ENCODE data around the gene KRT7. TPM values are rescaled to one million over a fixed set of nuclear protein-coding genes. Genes with fewer than 3 reads are reported as not detected.

Gene KRT7
- total RNA-seq, 2 experiments from 2014 or later = not detected

DNA sequence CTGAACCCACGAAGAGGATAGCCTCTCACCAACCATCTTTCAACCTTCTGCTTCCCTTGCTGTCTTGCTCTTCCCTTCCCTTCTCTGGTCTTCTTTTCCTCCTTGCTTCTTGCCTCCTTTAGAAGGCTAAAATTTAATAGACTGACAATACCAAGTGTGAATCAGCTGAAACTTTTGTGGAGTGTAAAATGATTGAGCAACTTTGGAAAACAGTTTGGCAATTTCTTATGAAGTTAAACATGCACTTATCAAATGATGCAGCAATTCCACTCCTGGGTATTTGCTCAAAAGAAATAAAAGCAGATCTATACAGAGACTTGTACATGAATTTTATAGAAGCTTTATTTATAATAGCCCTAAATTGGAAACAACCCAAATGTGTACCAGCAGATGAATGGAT is 38.1 kb downstream of the KRT7 start:
- H3K4me1 Mint-ChIP-seq (ENCODE audit: low read depth) = no peaks in the 10 kb centered on the region
- Histone ChIP-seq H3K4me3 (ENCODE audit: low read length) (no peak overlapping the region), H3K27me3 (ENCODE audit: control insufficient read depth in 1 of 2, insufficient read depth in 2 of 2, low read length in 2 of 2) (peaks cover 5 to 20% of the 10 kb centered on the region in 2 experiments), H3K36me3 (ENCODE audit: insufficient read depth, low read length) (no peaks in the 10 kb centered on the region), H3K4me1 (ENCODE audit: insufficient read depth, low read length) (no peaks in the 10 kb centered on the region), H3K9me3 (ENCODE audit: control insufficient read depth in 1 of 2, insufficient read depth in 1 of 2, low read length in 2 of 2) (no peaks in the 10 kb centered on the region), H3K27ac (ENCODE audit: low read depth in 1 of 2, low read length in 2 of 2) (no peak overlapping the region)
- TF ChIP-seq, protein P1, sequence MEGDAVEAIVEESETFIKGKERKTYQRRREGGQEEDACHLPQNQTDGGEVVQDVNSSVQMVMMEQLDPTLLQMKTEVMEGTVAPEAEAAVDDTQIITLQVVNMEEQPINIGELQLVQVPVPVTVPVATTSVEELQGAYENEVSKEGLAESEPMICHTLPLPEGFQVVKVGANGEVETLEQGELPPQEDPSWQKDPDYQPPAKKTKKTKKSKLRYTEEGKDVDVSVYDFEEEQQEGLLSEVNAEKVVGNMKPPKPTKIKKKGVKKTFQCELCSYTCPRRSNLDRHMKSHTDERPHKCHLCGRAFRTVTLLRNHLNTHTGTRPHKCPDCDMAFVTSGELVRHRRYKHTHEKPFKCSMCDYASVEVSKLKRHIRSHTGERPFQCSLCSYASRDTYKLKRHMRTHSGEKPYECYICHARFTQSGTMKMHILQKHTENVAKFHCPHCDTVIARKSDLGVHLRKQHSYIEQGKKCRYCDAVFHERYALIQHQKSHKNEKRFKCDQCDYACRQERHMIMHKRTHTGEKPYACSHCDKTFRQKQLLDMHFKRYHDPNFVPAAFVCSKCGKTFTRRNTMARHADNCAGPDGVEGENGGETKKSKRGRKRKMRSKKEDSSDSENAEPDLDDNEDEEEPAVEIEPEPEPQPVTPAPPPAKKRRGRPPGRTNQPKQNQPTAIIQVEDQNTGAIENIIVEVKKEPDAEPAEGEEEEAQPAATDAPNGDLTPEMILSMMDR (IDR thresholded peaks at IDR 0.05) = no peak
- no peaks in the 10 kb centered on the region for H3K9me3 Mint-ChIP-seq
- CTCF ChIA-PET = no interaction called here
- H3K4me3 Mint-ChIP-seq = no peak overlapping the region
- intact Hi-C loops (cut with DNase I, micrococcal nuclease) = no loop called here
- ATAC-seq (ENCODE audit: poor library complexity) = no peak
- H3K27ac Mint-ChIP-seq = no peak overlapping the region
- H3K27me3 Mint-ChIP-seq = peaks cover 50% of the 10 kb centered on the region
- POLR2A ChIA-PET = no interaction called here
- no peaks in the 10 kb centered on the region for H3K36me3 Mint-ChIP-seq (ENCODE audit: low read depth)
- no peak for DNase-seq

DNA sequence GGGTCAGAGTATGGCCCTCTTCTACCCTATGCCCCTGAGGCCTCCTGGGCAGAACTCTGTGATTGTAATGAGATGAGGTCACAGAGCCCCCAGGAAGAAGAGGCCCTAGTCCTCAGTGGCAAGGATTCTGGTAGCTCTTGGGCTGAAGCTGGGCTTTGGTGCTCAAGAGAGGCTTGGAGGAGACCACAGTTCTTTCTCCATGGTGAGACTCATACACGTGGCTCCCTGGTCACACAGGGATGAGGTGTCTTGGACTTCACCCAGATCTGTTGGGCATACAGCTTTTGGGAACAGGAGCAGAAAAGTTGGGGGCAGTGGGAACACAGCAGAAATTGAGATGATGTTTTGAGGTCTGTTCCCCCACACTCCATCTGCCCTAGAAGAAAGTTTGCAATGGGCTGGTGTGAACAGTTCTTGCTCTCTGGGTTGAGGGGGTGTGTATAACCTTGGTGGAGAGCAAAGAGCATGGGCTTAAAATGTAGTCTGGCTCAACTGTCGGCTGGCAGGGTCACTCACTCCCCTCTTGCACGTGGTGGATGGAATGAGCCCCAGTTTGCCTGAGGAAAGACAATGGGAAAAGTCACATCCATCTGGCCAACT is 41.6 kb downstream of the KRT7 start, which contains the start of gene KRT86:
TSS of gene KRT86 (plus strand) at position 125 of the 600 bp plus-strand sequence. CDS start 27,272 bp downstream, outside the sequence.
- H3K9me3 Mint-ChIP-seq = no peaks in the 10 kb centered on the region
- no peaks in the 10 kb centered on the region for H3K36me3 ChIP-seq (ENCODE audit: insufficient read depth, low read length)
- TF ChIP-seq, protein P1 (IDR thresholded peaks at IDR 0.05) = no peak
- ATAC-seq (ENCODE audit: poor library complexity) (no peak), DNase-seq (no peak)
- POLR2A ChIA-PET = no interaction called here
- H3K4me1 Mint-ChIP-seq (ENCODE audit: low read depth) = peaks cover 8% of the 10 kb centered on the region
- H3K27me3 ChIP-seq (ENCODE audit: control insufficient read depth in 1 of 2, insufficient read depth in 2 of 2, low read length in 2 of 2) = peaks cover 12 to 24% of the 10 kb centered on the region in 2 experiments
- H3K4me1 ChIP-seq (ENCODE audit: insufficient read depth, low read length) = peaks cover 8% of the 10 kb centered on the region
- no peak within 1 kb of the TSS for H3K4me3 Mint-ChIP-seq
- CTCF ChIA-PET = no interaction called here
- H3K4me3 ChIP-seq (ENCODE audit: low read length) = no peak within 1 kb of the TSS
- peaks cover 66% of the 10 kb centered on the region for H3K27me3 Mint-ChIP-seq
- intact Hi-C loops (cut with DNase I, micrococcal nuclease) = no loop called here
- H3K27ac ChIP-seq (ENCODE audit: low read depth in 1 of 2, low read length in 2 of 2) = no peak within 1 kb of the TSS
- H3K36me3 Mint-ChIP-seq (ENCODE audit: low read depth) = no peaks in the 10 kb centered on the region
- no peaks in the 10 kb centered on the region for H3K9me3 ChIP-seq (ENCODE audit: control insufficient read depth in 1 of 2, insufficient read depth in 1 of 2, low read length in 2 of 2)
- no peak within 1 kb of the TSS for H3K27ac Mint-ChIP-seq

DNA sequence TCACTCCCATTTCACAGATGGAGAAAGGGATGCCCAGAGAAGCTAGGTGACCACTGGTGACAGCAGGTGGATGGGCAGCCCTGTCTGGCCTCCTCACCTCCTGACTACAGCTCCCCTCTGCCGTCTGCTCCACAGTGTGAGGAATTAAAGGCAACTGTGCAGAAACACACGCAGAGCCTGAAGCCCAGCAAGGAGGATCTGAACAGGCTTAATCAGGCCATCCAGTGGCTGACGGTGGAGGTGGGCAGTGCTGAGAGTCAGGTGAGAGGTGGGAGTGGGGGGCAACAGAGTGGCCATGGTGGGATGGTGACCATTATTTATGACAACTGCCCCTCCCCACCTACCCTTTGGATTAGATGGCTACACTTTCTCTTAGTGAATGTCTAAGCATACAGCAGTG is 42.6 kb downstream of the KRT7 start:
- Histone ChIP-seq H3K4me1 (ENCODE audit: insufficient read depth, low read length) (peaks cover 8% of the 10 kb centered on the region), H3K27me3 (ENCODE audit: control insufficient read depth in 1 of 2, insufficient read depth in 2 of 2, low read length in 2 of 2) (peaks cover 12 to 20% of the 10 kb centered on the region in 2 experiments), H3K9me3 (ENCODE audit: control insufficient read depth in 1 of 2, insufficient read depth in 1 of 2, low read length in 2 of 2) (no peaks in the 10 kb centered on the region), H3K27ac (ENCODE audit: low read depth in 1 of 2, low read length in 2 of 2) (no peak overlapping the region), H3K4me3 (ENCODE audit: low read length) (no peak overlapping the region), H3K36me3 (ENCODE audit: insufficient read depth, low read length) (no peaks in the 10 kb centered on the region)
- Mint-ChIP-seq H3K9me3 (no peaks in the 10 kb centered on the region), H3K27me3 (peaks cover 69% of the 10 kb centered on the region), H3K4me1 (ENCODE audit: low read depth) (peaks cover 8% of the 10 kb centered on the region), H3K36me3 (ENCODE audit: low read depth) (no peaks in the 10 kb centered on the region), H3K27ac (no peak overlapping the region), H3K4me3 (no peak overlapping the region)
- no peak for DNase-seq
- ATAC-seq (ENCODE audit: poor library complexity) = no peak
- ChIA-PET POLR2A (no interaction called here), CTCF (interaction anchor here (1.2 kb wide), 1 partner anchor 24 kb away, joined by 3 read pairs; no protein-coding TSS in a partner anchor)
- TF ChIP-seq, protein P1 (IDR thresholded peaks at IDR 0.05) = no peak
- intact Hi-C loops (cut with DNase I, micrococcal nuclease) = no loop called here

Measured in CD4-positive, alpha-beta T cell (primary cell).